K562 (cell line): Measurements from ENCODE around the gene PRR35. TPM values are rescaled to one million over a fixed set of nuclear protein-coding genes. Genes with fewer than 3 reads are reported as not detected.

Source experiments
- ATAC-seq: fragments of 200-7000 bp; cut with Tn5 transposase; 3 replicates; pipeline ENCODE4 v1.9.1; 2020; ENCODE audit warnings: moderate library complexity
- BruUV-seq: library from RNA; stranded (reverse); fragments of 400-500 nt; replicated peaks from 2 replicates; lab custom pipeline; 2021; lab: Mats Ljungman, UMichigan
- CTCF ChIA-PET: fragments of 300-600 bp; formaldehyde crosslinking; extraction: SDS; loops from one replicate; lab custom pipeline; 2021; ENCODE audit warnings: low intra/inter-chr PET ratio; lab: Yijun Ruan, JAX
- POLR2A ChIA-PET: fragments of 300-600, 350-650 bp; sonication (Branson Sonifier 250); formaldehyde crosslinking; extraction: SDS; loops from one replicate; lab custom pipeline; 2021; ENCODE audit warnings: antibody characterized with exemption, inconsistent platforms; lab: Yijun Ruan, JAX
- DNase-seq, 4 experiments: peaks; one replicate each; pipeline versions ENCODE4 v3.0.0 to v3.0.0-alpha.2; 2011 to 2018; ENCODE audit warnings: low spot score in 3 of 4, mixed read lengths in 3 of 4; ENCODE audit errors: extremely low read depth in 1 of 4
- FAIRE-seq: peaks from 2 replicates; lab custom pipeline; 2011; peaks lifted over from hg19 to GRCh38; lab: Jason Lieb, UNC
- H2AFZ ChIP-seq: 2 replicates; pipeline ENCODE4 v1.6.0; 2011; ENCODE audit warnings: low read depth, low read length, control low read depth, inconsistent platforms
- H3K27ac ChIP-seq: fragments of 200-600 bp; 3 replicates; pipeline ENCODE4 v1.8.0; 2011; ENCODE audit warnings: low read depth, mild to moderate bottlenecking, control low read depth, inconsistent platforms, low read length, moderate library complexity, mixed read lengths; ENCODE audit errors: extremely low read depth
- H3K27me3 ChIP-seq, 2 experiments: fragments of 300-600 bp in 1 of 2; 2 replicates in 1 of 2; 3 replicates in 1 of 2; pipeline versions ENCODE4 v1.6.0 to v1.8.0; 2011; ENCODE audit warnings: inconsistent platforms in 2 of 2, low read length in 2 of 2, mild to moderate bottlenecking in 1 of 2, mixed read lengths in 1 of 2, moderate library complexity in 1 of 2; ENCODE audit not compliant: control insufficient read depth in 2 of 2, insufficient read depth in 2 of 2
- H3K36me3 ChIP-seq: fragments of 300-600 bp; 3 replicates; pipeline ENCODE4 v1.8.0; 2011; ENCODE audit warnings: mild to moderate bottlenecking, low read length, inconsistent platforms; ENCODE audit not compliant: control insufficient read depth, insufficient read depth
- H3K4me1 ChIP-seq, 2 experiments: fragments of 200-600 bp in 1 of 2; replicated peaks in 1 of 2; 2 replicates in 1 of 2; 3 replicates in 1 of 2; pipeline versions ENCODE4 v1.5.1 to v1.8.0; 2011; ENCODE audit warnings: inconsistent platforms in 2 of 2, low read length in 2 of 2, mild to moderate bottlenecking in 1 of 2, mixed read lengths in 1 of 2, moderate library complexity in 1 of 2; ENCODE audit not compliant: control insufficient read depth in 2 of 2, insufficient read depth in 2 of 2
- H3K4me2 ChIP-seq: 2 replicates; pipeline ENCODE4 v1.6.1; 2011; ENCODE audit warnings: low read length, control low read depth, inconsistent platforms, mixed read lengths; ENCODE audit not compliant: insufficient read depth
- H3K4me3 ChIP-seq: fragments of 200-600 bp; sonication (generic), shearing (Covaris generic); 2 replicates; pipeline ENCODE4 v1.5.1; 2016; ENCODE audit warnings: control low read depth, inconsistent platforms
- H3K79me2 ChIP-seq: fragments of 200-600 bp; 3 replicates; pipeline ENCODE4 v1.8.0; 2011; ENCODE audit warnings: low read length, inconsistent platforms; ENCODE audit not compliant: control insufficient read depth, insufficient read depth
- H3K9ac ChIP-seq, 2 experiments: 2 replicates each; pipeline versions ENCODE4 v1.6.0 to v1.6.1; 2011; ENCODE audit warnings: low read depth in 2 of 2, low read length in 2 of 2, control low read depth in 1 of 2, inconsistent platforms in 1 of 2, mild to moderate bottlenecking in 1 of 2, mixed read lengths in 1 of 2; ENCODE audit not compliant: insufficient read depth in 1 of 2
- H3K9me1 ChIP-seq: one replicate; pipeline ENCODE4 v1.6.0; 2011; ENCODE audit warnings: inconsistent platforms, mild to moderate bottlenecking, low read length, moderate library complexity; ENCODE audit not compliant: control insufficient read depth, insufficient read depth
- H3K9me3 ChIP-seq: replicated peaks from 2 replicates; pipeline ENCODE4 v1.5.1; 2011; ENCODE audit warnings: low read depth, low read length, inconsistent platforms; ENCODE audit not compliant: control insufficient read depth, insufficient read depth
- H4K20me1 ChIP-seq: replicated peaks from 2 replicates; pipeline ENCODE4 v1.6.1; 2011; ENCODE audit warnings: low read length, inconsistent platforms, mixed read lengths; ENCODE audit not compliant: control insufficient read depth, insufficient read depth
- ARID1B ChIP-seq: fragments of 450-650 bp; IDR thresholded peaks from 2 replicates; pipeline ENCODE4 v1.6.1; 2016; ENCODE audit warnings: antibody characterized with exemption, mild to moderate bottlenecking, inconsistent platforms
- HNRNPH1 ChIP-seq: fragments of 200-400 bp; formaldehyde crosslinking; optimal IDR thresholded peaks from 2 replicates; pipeline ENCODE3; 2017; ENCODE audit warnings: low read depth, mild to moderate bottlenecking, low read length, moderate library complexity
- HNRNPL ChIP-seq: fragments of 200-400 bp; formaldehyde crosslinking; IDR thresholded peaks from 2 replicates; pipeline ENCODE4 v1.6.1; 2017; ENCODE audit warnings: low read depth, mild to moderate bottlenecking, low read length
- MAX ChIP-seq: sonication (generic); formaldehyde crosslinking; IDR thresholded peaks from 2 replicates; pipeline ENCODE4 v1.9.0; 2022; ENCODE audit warnings: mild to moderate bottlenecking, missing genetic modification reagents
- PCBP2 ChIP-seq: fragments of 200-400 bp; formaldehyde crosslinking; IDR thresholded peaks from 2 replicates; pipeline ENCODE4 v1.6.1; 2018; ENCODE audit warnings: low read length, low read depth, mild to moderate bottlenecking, moderate library complexity; ENCODE audit not compliant: poor library complexity, severe bottlenecking
- RBM22 ChIP-seq: fragments of 200-400 bp; formaldehyde crosslinking; IDR thresholded peaks from 2 replicates; pipeline ENCODE4 v1.6.1; 2018; ENCODE audit warnings: low read length, low read depth; ENCODE audit not compliant: poor library complexity, severe bottlenecking
- RREB1 ChIP-seq: fragments of 250-450 bp; sonication (Bioruptor Pico); IDR thresholded peaks from 2 replicates; pipeline ENCODE4 v1.4.0; 2020
- ZNF175 ChIP-seq: fragments of 200-800 bp; sonication (Bioruptor generic); IDR thresholded peaks from 2 replicates; pipeline ENCODE4 v1.6.1; 2016; ENCODE audit warnings: low read depth, mild to moderate bottlenecking, missing genetic modification characterization, missing compliant biosample characterization
- ZNF589 ChIP-seq: fragments of 200-800 bp; sonication (Bioruptor generic); IDR thresholded peaks from 2 replicates; pipeline ENCODE4 v1.6.1; 2016; ENCODE audit warnings: low read depth, missing genetic modification characterization, missing compliant biosample characterization
- ZNF79 ChIP-seq: fragments of 250-450 bp; sonication (Bioruptor Pico); IDR thresholded peaks from 2 replicates; pipeline ENCODE4 v1.4.0; 2020; ENCODE audit warnings: low read depth, mild to moderate bottlenecking, moderate library complexity
- WGBS: fragments of 100-300 bp; shearing (Covaris generic); methylation state at CpG from one replicate; pipeline ENCODE4 v1.1.6; 2016; ENCODE audit warnings: low coverage, mixed read lengths; ENCODE audit not compliant: insufficient coverage; ENCODE audit errors: missing lambda C conversion rate; 5-methylcytosine and 5-hydroxymethylcytosine counted together
- in situ Hi-C: fragments of 300-500 bp; cut with MboI; formaldehyde crosslinking; loops from 4 replicates; pipeline ENCODE4 v1.15.0; 2018; ENCODE audit warnings: inconsistent platforms, mixed read lengths
- intact Hi-C: fragments of 100-400 bp; cut with micrococcal nuclease; formaldehyde crosslinking; loops from 2 replicates; pipeline ENCODE4 v1.14.2; 2022
- polyA plus RNA-seq, 8 experiments: library from polyadenylated mRNA; depleted of rRNA in 4 of 8; stranded (reverse) in 5 of 8; unstranded in 3 of 8; fragments of >200 nt; fragmentation: Nextera tagmentation in 2 of 8; fragmentation: Illumina TruSeq in 1 of 8; extraction: Ambion mirVana in 2 of 8; extraction: Trizol in 1 of 8; gene quantifications; 2 replicates each; pipeline versions ENCODE4 v1.2.1 to v1.2.3, GENCODE V29; 2011 to 2014; ENCODE audit warnings: inconsistent platforms in 1 of 8, missing spikeins in 1 of 8
- total RNA-seq, 7 experiments: library from RNA; depleted of rRNA in 6 of 7; stranded (reverse); fragments of >200 nt in 6 of 7; fragmentation: Illumina TruSeq in 2 of 7; extraction: Trizol in 2 of 7; gene quantifications; 2 replicates each; pipeline versions ENCODE4 v1.2.1 to v1.2.3, GENCODE V29; 2011 to 2021; ENCODE audit warnings: low replicate concordance in 1 of 7
- TF ChIP-seq, protein P1 (sequence below): sonication (generic); formaldehyde crosslinking; IDR thresholded peaks from 2 replicates; pipeline ENCODE4 v1.8.1; 2023; ENCODE audit warnings: mild to moderate bottlenecking, missing genetic modification reagents

Gene PRR35
- total and polyA plus RNA-seq, 9 of the 15 experiments (the other 6 are each of a cell fraction or from before 2014, with no cell fraction given), result 0.17 to 0.45 (median 0.21) TPM; not detected in 5

DNA sequence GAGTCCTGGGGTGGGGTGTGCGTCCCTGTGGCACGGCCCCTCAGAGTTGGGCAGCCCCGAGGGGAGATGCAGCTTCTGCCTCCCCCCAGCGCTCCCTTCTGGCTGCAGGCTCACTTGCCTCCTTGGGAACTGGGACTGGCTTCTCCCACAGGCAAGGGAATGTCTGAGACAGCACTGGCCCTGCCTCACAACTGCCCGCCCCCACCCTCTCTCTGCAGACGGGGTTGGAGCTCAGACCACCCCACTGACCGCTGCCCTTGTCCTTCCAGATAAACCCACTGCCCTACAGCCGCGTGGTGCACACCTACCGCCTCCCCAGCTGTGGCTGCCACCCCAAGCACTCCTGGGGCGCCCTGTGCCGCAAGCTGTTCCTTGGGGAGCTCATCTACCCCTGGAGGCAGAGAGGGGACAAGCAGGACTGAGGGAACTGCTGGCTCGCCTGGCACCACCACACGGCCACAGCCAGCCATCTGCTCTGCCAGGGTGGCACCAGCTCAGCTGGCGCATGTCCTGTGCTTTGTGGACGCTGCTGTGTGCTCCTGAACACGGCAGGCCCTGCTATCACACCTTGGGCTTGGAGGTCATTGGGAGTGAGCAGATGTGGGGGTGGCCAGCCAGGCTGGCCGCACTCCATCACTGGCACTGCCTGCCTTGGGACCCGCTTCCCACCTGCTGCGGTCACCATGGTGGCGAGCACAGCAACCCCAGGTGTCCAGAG lies 22.6 kb downstream of the PRR35 start:
- Histone ChIP-seq H3K9ac (peak overlapping the region in 1 of 2 experiments; percentile 64; a peak in 2 of 4 replicates), H3K4me3 (no peak overlapping the region), H3K27me3 (no peaks in the 10 kb centered on the region), H3K9me3 (no peaks in the 10 kb centered on the region), H4K20me1 (peaks cover 10% of the 10 kb centered on the region; the same call in 1 of the 2 replicates), H3K9me1 (peaks cover 5% of the 10 kb centered on the region), H3K4me1 (peaks cover 5 to 83% of the 10 kb centered on the region in 2 experiments), H3K79me2 (peaks cover 10% of the 10 kb centered on the region), H3K4me2 (no peak overlapping the region), H3K27ac (no peak overlapping the region), H3K36me3 (peaks cover 4% of the 10 kb centered on the region; the same call in 1 of the 3 replicates), H2AFZ (no peak overlapping the region)
- ChIA-PET CTCF (no interaction called here), POLR2A (interaction anchor here (0.6 to 0.8 kb wide), 3 partner anchors 16 to 363 kb away, joined by 3 to 4 read pairs (median 4); partner anchors contain the start of gene NHLRC4)
- ATAC-seq (no peak), FAIRE-seq (no peak), DNase-seq (no peak)
- no peak for TF ChIP-seq ZNF175 (CRISPR knock-in tag)
- TF ChIP-seq ARID1B, result no peak
- TF ChIP-seq ZNF79 (CRISPR knock-in tag), result no peak
- no peak for TF ChIP-seq HNRNPH1
- TF ChIP-seq ZNF589, result no peak
- TF ChIP-seq PCBP2, result no peak
- TF ChIP-seq RBM22, result peak; percentile 7
- TF ChIP-seq MAX (CRISPR knock-in tag), result 0 out of 2 replicates have a peak, but pooled peaks have one; percentile 9
- TF ChIP-seq, protein P1, sequence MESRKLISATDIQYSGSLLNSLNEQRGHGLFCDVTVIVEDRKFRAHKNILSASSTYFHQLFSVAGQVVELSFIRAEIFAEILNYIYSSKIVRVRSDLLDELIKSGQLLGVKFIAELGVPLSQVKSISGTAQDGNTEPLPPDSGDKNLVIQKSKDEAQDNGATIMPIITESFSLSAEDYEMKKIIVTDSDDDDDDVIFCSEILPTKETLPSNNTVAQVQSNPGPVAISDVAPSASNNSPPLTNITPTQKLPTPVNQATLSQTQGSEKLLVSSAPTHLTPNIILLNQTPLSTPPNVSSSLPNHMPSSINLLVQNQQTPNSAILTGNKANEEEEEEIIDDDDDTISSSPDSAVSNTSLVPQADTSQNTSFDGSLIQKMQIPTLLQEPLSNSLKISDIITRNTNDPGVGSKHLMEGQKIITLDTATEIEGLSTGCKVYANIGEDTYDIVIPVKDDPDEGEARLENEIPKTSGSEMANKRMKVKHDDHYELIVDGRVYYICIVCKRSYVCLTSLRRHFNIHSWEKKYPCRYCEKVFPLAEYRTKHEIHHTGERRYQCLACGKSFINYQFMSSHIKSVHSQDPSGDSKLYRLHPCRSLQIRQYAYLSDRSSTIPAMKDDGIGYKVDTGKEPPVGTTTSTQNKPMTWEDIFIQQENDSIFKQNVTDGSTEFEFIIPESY (CRISPR knock-in tag), result peak; percentile 85; the same call in 1 of the 2 replicates
- no peak for TF ChIP-seq RREB1 (CRISPR knock-in tag)
- TF ChIP-seq HNRNPL, result peak; percentile 56; the same call in 1 of the 2 replicates
- no TSS peak for BruUV-seq
- intact Hi-C loops (no loop called here), in situ Hi-C loops (no loop called here)
- WGBS, result 87% methylated on average over 17 of the region's 21 CpGs
